Calu3 (cell line): Measurements from ENCODE around the gene ARHGEF2. TPM values are rescaled to one million over a fixed set of nuclear protein-coding genes. Genes with fewer than 3 reads are reported as not detected.
A peak's percentile ranks its signal among the peaks of the same experiment; 100 is the strongest.

Experiments
- BruUV-seq: library from RNA; stranded (reverse); fragments of 400-500 nt; replicated peaks from 2 replicates; lab custom pipeline; 2021; lab: Mats Ljungman, UMichigan
- CTCF ChIA-PET: fragments of 300-600 bp; sonication (Branson Sonifier 250); formaldehyde crosslinking; loops from one replicate; lab custom pipeline; 2022; ENCODE audit warnings: antibody characterized with exemption; lab: Charles Lee
- DNase-seq: peaks from one replicate; pipeline ENCODE4 v3.0.0; 2022
- H3K27ac Mint-ChIP-seq: one replicate; pipeline ENCODE4 v1.8.0; 2022; ENCODE audit warnings: mixed read lengths; ENCODE audit not compliant: unreplicated experiment
- H3K27me3 Mint-ChIP-seq: one replicate; pipeline ENCODE4 v1.8.0; 2022; ENCODE audit warnings: mixed read lengths; ENCODE audit not compliant: unreplicated experiment
- H3K36me3 Mint-ChIP-seq: one replicate; pipeline ENCODE4 v1.8.0; 2022; ENCODE audit warnings: mild to moderate bottlenecking, moderate library complexity, mixed read lengths; ENCODE audit not compliant: insufficient read depth, unreplicated experiment
- H3K4me1 Mint-ChIP-seq: one replicate; pipeline ENCODE4 v1.8.0; 2022; ENCODE audit warnings: mild to moderate bottlenecking, low read depth, mixed read lengths; ENCODE audit not compliant: unreplicated experiment
- H3K4me3 Mint-ChIP-seq: one replicate; pipeline ENCODE4 v1.8.0; 2022; ENCODE audit warnings: mild to moderate bottlenecking, low read depth, moderate library complexity, mixed read lengths; ENCODE audit not compliant: unreplicated experiment
- H3K9me3 Mint-ChIP-seq: one replicate; pipeline ENCODE4 v1.8.0; 2022; ENCODE audit warnings: low read depth, mixed read lengths; ENCODE audit not compliant: unreplicated experiment
- intact Hi-C: fragments of 100-400 bp; cut with micrococcal nuclease; formaldehyde crosslinking; loops from one replicate; pipeline ENCODE4 v1.10.0; 2022; ENCODE audit not compliant: unreplicated experiment
- total RNA-seq: library from RNA; stranded (reverse); gene quantifications from 2 replicates; pipeline ENCODE4 v1.2.3, GENCODE V29; 2022
- TF ChIP-seq, protein P1 (sequence below): fragments of 200-600 bp; IDR thresholded peaks from one replicate; pipeline ENCODE4 v1.8.0; 2022; ENCODE audit warnings: antibody characterized with exemption; ENCODE audit not compliant: unreplicated experiment

Gene ARHGEF2
- total RNA-seq, 1 experiment from 2014 or later, result 97.6 TPM

DNA sequence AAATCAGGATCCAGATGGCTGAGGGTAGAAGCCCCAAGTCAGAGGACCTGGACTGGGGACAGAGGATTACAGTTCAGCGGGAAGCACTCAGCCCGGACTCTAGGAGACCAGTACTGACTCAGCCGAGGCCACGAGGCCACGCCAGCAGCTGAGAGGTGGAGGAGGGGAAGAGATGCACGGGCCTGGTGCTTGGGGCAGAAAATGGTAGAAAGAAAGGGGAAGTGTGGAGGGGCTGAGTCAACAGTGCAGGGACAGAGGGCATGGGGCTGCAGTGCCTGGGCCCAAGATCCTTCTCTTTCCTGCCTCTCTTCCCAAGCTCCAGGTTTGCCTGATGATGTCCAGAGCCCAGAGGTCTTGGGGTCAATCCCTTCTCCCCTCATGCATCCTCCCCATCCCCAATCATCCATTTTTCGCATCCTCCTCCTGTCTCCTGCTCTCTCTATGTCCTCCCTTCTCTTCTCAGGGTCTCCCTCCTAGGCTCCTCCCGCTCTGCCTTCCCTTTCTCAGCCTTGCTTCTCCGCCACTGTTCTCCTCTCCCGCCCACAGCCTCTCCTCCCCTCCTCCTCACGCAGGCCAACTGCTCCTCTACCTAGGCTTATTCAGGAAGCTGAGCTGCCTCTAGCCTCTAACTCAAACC, 7.7 kb downstream of the ARHGEF2 start:
- Mint-ChIP-seq H3K4me1 (peaks cover 53% of the 10 kb centered on the region), H3K4me3 (no peak overlapping the region), H3K36me3 (peaks cover 72% of the 10 kb centered on the region), H3K9me3 (no peaks in the 10 kb centered on the region), H3K27ac (peak overlapping the region; percentile 18), H3K27me3 (no peaks in the 10 kb centered on the region)
- CTCF ChIA-PET, result interaction anchor here (0.6 kb wide), 1 partner anchor 8 kb away, joined by 4 read pairs; no protein-coding TSS in a partner anchor
- no peak for DNase-seq
- TF ChIP-seq, protein P1, sequence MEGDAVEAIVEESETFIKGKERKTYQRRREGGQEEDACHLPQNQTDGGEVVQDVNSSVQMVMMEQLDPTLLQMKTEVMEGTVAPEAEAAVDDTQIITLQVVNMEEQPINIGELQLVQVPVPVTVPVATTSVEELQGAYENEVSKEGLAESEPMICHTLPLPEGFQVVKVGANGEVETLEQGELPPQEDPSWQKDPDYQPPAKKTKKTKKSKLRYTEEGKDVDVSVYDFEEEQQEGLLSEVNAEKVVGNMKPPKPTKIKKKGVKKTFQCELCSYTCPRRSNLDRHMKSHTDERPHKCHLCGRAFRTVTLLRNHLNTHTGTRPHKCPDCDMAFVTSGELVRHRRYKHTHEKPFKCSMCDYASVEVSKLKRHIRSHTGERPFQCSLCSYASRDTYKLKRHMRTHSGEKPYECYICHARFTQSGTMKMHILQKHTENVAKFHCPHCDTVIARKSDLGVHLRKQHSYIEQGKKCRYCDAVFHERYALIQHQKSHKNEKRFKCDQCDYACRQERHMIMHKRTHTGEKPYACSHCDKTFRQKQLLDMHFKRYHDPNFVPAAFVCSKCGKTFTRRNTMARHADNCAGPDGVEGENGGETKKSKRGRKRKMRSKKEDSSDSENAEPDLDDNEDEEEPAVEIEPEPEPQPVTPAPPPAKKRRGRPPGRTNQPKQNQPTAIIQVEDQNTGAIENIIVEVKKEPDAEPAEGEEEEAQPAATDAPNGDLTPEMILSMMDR, result no peak
- intact Hi-C loops, result no loop called here
- BruUV-seq, result no TSS peak

DNA sequence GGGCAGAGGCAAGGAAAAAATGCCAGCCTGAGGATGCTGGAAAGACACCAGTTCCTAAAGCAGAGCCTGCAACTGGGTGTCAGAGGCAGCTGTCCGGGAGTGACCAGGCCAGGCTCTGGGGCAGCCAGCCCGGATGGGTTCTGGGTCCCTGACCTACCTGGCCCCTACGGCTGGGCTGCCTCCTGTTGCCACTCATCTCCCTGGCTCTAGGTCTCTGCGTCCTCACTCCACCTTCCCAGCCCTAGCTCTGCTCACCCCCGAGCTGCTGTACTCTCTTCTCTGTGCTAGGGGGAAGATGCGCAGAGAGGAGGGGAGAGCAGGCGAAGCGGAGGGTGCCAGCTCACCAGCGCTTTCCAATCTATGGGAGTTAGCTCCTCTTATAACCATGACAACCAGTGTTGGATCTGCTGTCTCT, 9.0 kb downstream of the ARHGEF2 start:
- BruUV-seq, result no TSS peak
- CTCF ChIA-PET, result no interaction called here
- H3K27ac Mint-ChIP-seq, result no peak overlapping the region
- intact Hi-C loops, result no loop called here
- H3K4me1 Mint-ChIP-seq, result peaks cover 40% of the 10 kb centered on the region
- no peak overlapping the region for H3K4me3 Mint-ChIP-seq
- DNase-seq, result no peak
- H3K9me3 Mint-ChIP-seq, result no peaks in the 10 kb centered on the region
- TF ChIP-seq, protein P1, result no peak
- peaks cover 76% of the 10 kb centered on the region for H3K36me3 Mint-ChIP-seq
- no peaks in the 10 kb centered on the region for H3K27me3 Mint-ChIP-seq

DNA sequence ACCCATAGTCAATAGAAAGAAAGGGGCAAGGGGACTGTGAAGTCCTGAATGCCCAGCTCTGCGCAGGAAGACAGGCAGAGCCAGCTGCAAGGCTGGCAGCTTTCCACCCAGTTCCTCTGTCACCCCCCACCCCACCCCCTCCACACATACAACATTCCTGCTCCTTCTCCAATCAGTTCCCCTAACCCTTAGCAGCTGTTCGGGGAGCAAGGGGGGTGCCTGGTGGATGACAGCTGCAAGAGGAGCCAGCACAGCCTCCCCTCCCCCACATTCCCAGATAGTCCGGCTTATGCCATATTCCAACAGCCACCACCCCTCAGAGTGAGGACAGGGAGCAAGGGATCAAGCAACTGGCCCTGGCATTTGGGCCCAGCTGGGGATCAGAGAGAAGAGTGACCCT, 9.7 kb downstream of the ARHGEF2 start:
- TF ChIP-seq, protein P1, result no peak
- no peak overlapping the region for H3K27ac Mint-ChIP-seq
- intact Hi-C loops, result no loop called here
- CTCF ChIA-PET, result interaction anchor here (1.0 kb wide), 2 partner anchors 10 to 34 kb away, joined by 3 read pairs; partner anchors contain the start of gene KHDC4
- no peak overlapping the region for H3K4me3 Mint-ChIP-seq
- H3K36me3 Mint-ChIP-seq, result peaks cover 76% of the 10 kb centered on the region
- no peaks in the 10 kb centered on the region for H3K9me3 Mint-ChIP-seq
- H3K4me1 Mint-ChIP-seq, result peaks cover 36% of the 10 kb centered on the region
- no TSS peak for BruUV-seq
- no peak for DNase-seq
- H3K27me3 Mint-ChIP-seq, result no peaks in the 10 kb centered on the region

DNA sequence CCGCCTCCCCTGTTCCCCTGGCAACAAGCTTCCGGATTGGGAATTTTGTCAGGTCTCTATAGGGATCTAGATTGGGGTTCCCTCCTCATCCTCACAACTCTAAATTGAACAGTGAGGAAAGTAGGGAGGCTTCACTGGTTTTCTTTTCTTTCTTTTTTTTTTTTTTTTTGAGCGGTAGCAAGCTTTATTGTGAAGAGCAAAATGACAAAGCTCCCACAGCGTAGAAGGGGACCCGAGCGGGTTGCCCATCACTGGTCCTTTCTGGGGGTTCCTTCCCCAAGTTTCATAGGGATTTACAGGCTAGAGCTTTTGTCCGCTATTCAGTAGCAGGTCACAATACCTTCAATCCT, 10.3 kb downstream of the ARHGEF2 start:
- no peak overlapping the region for H3K4me3 Mint-ChIP-seq

More for the DNA sequence above, 10.3 kb downstream of the ARHGEF2 start:
- Mint-ChIP-seq H3K27me3 (no peaks in the 10 kb centered on the region), H3K27ac (peak overlapping the region; percentile 7), H3K9me3 (no peaks in the 10 kb centered on the region), H3K36me3 (peaks cover 82% of the 10 kb centered on the region), H3K4me1 (peaks cover 31% of the 10 kb centered on the region)
- TF ChIP-seq, protein P1, result no peak
- CTCF ChIA-PET, result interaction anchor here (0.6 to 1.3 kb wide), 4 partner anchors 11 to 264 kb away, joined by 3 to 4 read pairs (median 3); partner anchors contain the start of gene KHDC4
- intact Hi-C loops, result no loop called here
- no peak for DNase-seq
- no TSS peak for BruUV-seq
